ENCODE measurements around the gene GPATCH4.
A peak's percentile ranks its signal among the peaks of the same experiment; 100 is the strongest.

GPATCH4 gene

DNA sequence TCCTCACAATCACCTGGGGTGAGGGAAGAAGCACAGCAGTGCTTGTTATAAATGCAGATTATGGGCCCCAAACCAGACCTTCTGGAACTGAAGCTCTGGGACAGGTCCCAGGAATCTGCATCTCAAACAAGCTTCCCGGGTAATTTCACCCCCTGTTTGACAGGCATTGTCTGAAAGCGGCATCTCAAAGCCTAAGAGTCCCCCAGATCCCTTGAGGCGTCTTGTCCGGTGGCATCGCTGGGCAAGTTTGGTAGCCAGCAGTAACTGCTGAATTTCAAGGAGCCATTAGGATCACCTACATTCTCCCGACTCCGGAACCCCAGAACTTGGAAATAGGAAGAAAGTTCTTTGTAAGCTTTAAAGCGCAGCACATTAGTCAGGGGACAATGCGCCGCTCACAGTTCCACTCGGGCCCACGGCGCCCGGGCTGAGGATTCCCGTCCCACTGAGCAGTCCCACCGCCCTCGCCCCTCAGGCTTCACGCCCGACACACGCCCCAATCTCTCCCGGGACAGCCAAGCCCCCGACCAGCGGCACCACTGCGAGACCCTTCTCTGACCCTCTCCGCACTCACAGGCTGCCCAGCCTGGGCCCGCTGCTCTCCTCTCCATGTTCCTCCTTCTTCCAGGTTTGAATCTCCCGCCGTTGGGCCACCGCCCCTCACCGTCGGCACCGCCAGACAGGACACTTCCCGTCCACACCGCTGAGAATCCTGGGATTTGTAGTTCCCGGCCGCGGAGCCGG lies 29.2 kb downstream of the GPATCH4 start, which contains the start of gene IQGAP3:
Gene IQGAP3, minus strand, starts transcription at position 647 of the 744 bp plus-strand sequence. Its CDS starts 36 bp downstream, at position 611.
- DNase-seq: peak; percentile 83 to 88

DNA sequence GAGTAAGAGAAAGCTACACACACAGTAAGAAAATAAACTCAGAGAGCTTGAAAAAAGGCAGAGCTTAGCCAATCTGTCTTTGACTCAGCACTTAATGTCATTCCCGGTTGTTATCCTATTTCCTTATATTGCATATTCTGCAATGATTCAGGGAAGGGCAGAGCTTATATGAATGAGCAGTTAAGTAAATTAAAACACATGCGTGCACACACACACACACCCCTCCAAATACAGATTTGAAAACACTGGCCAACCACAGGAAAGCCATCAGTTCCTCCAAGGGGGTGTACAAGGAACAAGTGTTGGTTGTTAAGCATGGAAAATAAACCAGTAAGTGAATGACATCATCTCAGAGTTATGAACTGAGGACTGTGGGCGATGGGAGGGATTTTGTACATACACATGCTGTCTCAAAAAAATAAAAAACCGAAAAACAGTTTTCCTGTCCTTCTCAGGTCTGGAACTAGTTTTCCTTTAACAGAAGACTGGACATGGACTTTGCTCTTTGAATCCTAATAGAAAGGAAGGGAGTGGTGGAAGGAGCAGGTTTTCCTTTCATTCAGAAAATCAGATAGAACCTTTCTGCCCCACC lies 29.9 kb downstream of the GPATCH4 start:
- peak; percentile 66 to 83 for DNase-seq

DNA sequence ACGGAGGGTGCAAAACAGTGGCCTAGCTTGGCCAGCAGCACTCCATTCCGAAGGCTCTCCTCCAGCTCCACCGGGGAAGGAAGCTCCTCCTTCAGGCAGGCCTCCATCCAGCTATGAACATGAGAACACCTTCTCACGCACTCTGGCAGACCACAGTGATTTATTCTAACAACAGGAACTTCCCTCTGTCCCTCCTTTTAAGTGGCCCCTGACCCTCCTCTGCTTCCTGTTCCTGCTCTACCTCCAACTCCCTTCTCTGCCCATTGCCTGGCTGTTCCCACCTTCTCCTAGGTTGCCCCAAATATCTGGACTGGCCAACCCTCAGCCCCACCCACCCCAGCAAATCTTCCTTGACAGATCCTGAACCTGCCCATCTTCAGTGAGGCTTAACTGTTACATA lies 34.8 kb downstream of the GPATCH4 start:
- DNase-seq: no peak

DNA sequence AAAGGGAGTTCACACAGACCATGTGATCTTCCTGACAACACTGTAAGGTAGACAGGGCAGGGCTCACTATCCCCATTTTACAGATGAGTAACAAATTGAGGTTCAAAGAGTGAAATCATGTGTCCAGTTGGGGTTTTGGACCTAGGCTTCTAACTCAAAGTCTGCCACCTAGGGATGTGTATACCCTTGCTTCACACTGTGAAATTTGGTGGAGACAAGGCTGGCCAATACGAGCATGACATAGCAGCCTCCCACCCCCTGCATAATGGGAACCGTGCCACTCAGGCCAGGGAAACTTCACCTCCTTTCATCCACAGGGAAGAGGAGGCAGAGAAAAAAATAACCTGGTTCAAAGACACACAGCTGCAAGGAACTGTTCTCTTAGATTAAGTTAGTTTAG lies 35.8 kb downstream of the GPATCH4 start:
- no peak for DNase-seq

DNA sequence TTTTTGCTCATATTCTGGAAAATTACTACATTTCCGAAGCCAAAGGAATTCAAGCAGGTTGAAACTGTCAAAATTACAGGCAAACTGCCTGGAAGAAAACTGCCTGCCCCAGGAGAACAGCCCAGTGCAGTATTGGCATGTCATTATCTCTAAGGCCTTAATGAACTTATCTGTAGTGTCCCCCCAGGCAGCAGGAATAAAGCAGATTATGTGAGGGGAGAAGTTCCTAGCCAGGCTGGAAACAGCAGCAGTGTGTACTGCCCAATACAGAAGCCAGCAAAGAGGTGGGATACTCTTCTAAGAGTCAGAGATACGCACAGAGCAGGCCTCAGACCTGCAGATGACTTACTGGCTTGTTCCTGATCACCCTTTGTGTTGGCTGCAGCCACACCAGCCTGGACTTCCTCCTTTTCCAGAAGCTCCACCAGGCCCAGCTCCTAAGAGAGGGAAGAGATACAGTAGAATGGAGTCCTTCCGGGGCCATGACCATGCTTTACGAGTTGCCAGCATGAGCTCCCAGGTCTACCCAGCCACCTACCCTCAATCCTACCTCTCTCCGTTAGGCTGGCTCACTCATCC lies 40.6 kb downstream of the GPATCH4 start:
- no peak for DNase-seq

DNA sequence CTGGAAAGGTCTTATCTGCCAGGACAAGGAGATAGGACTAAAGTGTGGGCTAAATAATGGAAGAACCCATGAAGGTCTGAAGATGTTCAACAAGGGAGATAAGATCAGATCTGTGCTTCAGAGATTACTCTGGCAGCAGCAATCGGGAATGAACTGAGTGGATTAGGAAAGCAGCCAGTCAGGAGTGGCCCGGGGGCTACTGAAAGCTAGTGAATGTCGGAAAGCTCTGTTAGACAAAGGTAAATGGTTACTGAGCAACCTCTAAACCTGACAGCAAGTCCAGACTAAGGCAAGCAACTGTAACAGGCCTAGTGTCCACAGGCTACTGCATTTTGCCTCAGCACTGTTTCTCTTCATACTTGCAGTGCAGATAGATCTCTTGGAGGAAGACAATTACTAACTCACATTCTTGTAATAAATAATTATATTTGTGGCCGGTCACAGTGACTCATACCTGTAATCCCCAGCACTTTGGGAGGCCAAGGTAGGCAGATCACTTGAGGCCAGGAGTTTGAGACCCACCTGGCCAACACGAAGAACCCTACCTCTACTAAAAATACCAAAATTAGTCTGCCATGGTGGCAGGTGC lies 41.4 kb downstream of the GPATCH4 start:
- DNase-seq: no peak

DNA sequence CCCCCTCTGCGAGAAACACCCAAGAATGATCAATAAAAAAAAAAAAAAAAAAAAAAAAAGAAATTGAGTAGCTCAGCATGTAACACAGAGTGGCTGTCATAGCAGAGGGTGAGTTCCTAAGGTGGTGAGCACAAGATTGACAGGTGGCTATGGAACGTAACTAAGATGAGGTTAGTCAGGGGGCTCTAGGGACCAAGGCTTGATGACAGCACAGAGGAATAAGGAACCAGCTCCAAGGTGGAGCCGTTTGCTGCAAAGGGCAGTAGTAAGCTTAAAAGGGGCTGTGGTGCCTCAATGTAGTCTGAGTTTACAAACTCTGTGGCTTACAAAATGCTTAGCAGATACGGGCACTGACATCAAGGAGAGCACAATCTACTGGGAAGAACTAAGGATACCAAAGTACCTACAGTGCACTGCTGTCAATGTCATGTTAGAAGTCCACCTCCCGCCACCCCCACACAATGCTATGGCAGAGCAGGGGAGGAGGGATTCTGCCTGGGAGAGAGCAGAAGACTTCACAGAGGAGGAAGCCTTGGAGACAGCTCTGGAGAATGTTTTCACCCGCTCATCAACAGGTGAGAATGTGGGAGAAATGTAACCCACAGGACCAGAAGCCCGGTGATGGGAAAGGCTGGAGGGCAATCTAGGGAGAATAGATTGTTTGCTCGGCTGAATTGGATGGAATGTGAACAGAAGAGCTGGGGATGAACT lies 42.0 kb downstream of the GPATCH4 start:
- DNase-seq: no peak

DNA sequence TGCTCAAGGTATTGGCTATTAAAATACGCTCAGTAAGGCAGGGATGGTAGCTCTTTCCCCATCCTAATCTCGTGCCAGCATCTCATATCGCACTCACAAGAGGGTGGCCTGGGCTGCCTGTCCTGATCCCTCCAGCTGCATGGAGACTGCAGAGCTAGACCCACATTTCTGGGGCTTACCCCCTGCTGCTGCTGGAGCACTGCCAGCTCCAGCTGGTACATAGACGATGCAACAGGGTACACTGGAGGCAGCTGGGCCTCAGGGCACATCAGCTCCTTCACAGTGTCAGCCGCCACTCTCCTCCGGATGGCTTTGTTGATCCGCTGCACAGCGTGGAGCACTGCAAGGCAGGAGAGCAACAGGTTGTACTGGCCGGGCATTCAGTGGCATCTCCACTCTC lies 44.9 kb downstream of the GPATCH4 start:
- no peak for DNase-seq

DNA sequence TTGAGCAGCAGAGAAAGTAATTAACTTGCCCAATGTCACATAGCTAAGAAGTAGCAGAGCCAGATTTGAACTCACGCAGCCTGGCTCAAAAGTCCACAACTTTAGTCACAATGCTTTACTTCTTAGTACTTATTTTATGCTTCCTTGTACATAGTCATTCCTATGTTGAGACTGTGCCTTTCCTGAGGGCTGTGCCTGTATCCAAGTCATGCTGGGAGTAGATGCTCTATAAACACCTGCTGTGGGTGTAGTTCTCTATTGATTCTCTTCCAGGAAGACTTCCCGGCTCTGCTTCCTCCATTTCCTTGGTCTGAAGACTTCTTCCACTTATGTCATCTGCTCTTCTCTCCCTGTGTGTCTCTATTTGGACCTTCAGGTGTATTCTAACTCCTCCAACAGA lies 45.6 kb downstream of the GPATCH4 start:
- DNase-seq: no peak

DNA sequence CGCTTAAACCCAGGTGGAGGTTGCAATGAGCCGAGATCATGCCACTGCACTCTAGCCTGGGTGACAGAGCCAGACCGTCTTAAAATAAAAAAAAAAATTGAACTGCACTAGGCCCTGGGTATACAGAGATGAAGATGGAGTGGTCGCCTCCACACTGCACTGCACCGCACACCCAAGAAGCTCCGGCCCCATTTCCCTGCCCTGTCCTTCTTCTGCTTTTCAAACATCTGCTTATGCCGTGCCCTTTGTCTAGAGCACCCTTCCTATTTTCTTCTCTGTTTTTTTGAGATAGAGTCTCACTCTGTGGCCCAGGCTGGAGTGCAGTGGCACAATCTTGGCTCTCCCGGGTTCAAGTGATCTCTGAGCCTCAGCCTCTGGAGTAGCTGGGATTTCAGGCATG lies 46.3 kb downstream of the GPATCH4 start:
- DNase-seq: no peak

DNA sequence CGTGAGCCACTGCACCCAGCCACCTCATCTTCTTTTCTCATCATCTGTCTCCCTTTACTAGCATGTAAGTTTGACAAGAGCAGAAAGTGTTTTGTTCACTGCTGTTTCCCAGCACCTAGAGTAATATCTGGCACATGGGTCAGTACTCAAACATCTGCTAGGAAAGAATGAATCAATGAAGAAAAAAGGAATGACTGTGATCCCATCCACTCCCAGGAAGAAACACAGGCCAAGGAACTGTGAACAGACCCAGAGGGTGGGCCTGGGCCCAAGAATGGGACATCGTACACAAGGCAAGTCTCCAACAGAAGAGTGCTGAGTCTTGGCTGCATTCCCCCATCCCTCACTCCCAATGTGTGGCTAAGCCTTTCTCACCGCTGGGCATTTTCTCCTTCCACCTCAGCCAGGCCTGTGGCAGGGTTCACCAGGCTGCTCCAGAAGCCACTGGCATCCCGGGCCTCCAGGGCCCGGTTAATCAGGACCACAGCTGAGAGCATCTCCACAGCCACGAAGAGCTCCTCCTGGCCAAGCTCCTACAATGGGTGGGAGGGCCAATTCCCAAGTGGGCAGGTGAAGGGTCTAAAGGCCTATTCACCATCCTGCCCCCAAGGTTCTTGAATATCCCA lies 47.3 kb downstream of the GPATCH4 start:
- DNase-seq: no peak

DNA sequence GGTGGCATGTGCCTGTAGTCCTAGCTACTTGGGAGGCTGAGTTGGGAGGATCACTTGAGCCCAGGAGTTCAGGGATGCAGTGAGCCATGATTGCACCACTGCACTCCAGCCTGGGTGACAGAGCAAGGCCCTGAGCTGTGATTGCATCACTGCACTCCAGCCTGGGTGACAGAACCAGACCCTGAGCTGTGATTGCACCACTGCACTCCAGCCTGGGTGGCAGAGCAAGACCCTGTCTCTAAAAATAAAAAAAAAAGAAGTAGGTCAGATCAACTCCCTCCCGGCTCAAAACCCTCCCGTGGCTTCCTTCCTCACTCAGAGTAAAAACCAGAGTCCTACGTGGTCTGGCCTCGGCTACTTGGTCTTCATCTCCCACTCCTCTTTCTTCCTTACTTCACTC lies 48.3 kb downstream of the GPATCH4 start:
- DNase-seq: peak; percentile 59 to 79

DNA sequence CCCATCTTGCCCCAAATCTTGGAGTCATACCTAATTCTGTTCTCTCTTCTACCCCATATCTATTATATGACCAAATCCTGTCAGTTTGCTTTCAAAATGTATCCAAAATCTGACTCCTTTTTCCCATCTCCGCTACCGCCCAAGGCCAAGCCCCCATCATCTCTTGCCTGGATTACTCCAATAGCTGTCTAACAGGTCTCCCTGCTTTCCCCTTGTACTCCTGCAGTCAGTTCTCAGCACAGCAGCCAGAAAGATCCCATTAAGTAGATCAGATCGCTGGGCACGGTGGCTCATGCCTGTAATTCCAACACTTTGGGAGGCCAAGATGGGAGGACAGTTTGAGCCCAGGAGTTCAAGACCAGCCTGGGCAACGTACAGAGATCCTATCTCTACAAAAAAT lies 48.8 kb downstream of the GPATCH4 start:
- DNase-seq: no peak

DNA sequence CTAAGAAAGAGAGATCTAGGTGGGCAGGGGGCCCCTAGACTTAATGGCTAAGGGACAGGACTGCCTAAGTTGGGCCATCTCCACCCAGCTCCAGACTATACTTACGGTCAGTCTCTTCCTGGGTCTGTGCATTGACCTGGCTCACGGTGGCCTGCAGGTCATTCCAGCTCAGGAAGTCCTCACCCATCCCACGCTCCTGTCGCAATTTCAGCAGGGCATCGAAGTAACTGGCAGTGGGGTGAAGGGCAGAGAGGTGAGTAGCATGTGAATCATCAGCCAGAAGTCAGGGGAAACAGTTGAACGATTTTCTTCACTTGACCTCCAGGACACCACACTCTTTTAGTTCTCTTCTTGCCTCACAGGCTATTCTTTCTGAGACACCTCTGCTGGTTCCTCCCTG lies 49.4 kb downstream of the GPATCH4 start:
- DNase-seq: peak; percentile 24 to 54

DNA sequence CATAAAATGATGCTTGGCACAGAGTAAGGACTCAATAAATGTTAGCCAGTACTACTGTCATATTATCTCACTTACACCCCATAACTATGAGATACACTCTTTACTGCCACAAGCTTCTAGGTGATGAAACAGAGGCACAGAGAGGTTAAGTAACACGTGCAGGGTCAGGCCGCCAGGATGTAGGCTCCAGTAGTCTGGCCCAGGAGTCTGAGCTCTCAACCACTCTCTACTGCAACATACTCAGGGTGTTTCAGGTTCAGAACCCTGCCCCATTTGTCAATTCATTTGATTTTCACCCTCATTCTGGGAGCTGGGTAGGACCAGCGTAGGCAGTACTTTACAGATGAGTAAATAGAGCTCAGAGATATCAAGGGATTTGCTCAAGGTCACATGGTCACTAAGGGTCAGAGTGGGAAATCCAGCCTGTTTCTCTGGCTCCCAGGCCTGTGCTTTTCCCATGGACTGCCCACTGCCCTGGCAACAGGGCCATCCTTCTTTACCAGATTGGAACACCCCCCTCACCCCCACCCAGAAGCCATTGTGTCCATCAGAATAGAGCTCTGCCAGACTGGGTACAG lies 50.1 kb downstream of the GPATCH4 start:
- no peak for DNase-seq

DNA sequence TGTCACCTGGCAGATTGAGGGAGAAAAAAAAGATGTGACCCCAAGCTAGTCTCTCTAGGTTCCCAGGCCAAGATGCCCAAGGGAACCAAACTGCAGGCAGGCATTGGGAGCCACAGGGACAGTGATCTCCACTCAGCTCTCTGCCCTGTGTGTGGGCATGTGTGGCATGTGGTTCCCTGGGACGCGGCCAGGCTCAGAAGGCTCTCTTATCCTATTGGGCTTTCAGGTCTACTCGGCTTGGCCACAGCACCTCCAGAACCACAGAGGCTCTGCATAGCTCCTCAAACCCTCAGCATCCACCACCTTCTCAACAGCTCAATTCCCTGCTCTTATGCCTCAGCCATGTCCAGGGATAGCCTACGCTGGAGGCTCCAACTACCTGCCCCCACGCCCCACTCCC lies 50.9 kb downstream of the GPATCH4 start:
- DNase-seq: no peak

DNA sequence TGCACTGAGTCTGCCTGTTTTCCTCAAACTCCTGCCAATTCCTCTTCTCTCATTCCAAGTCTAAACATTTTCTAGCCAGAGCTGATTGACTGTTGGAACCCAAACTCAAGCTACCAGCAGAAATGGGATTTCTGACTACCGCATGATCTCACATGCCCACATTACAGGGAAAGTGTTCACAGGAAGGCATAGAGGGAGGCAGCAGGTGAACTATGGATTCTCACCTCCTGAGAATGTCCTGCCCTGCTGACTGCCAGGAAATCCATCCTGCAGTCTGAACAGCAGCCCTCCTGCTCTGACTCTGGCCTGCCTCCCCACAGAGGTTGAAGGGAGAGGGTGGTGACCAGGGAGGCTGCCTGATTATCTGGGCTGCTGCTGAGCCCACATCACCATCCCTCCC lies 51.4 kb downstream of the GPATCH4 start:
- no peak for DNase-seq

DNA sequence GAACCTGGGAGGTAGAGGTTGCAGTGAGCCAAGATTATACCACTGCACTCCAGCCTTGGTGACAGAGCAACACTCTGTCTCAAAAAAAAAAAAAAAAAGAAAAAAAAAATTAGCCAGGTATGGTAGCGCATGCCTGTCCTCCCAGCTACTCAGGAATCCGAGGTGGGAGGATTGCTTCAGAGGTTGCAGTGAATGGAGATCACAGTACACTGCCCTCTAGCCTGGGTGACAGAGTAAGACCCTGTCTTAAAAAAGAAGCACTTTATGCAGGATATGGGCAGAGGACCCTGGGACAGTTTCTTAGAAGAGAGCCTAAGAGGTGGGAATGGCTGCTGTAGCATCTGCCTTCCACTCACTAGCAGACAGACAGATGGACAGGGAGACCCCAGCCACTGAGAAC lies 51.9 kb downstream of the GPATCH4 start:
- no peak for DNase-seq

DNA sequence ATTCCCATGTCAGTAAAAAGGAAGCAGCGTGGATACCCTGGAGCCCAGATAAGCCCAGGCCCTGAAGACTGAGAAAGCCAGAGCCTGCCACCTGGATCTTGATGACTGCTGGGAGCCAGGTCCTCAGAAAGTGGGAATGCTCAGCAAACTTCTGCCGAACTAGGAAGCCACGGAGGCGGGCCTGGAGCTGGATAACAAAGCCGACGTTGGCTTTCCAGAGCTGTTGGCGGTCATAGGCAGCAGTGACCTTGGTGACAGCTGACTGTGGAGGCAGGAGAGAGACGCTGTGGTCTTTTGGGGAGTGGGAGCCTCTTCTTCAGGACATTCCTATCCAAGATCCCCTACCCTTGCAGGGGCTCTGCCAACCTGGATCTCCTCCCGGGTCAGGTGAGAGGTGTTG lies 53.3 kb downstream of the GPATCH4 start:
- no peak for DNase-seq

DNA sequence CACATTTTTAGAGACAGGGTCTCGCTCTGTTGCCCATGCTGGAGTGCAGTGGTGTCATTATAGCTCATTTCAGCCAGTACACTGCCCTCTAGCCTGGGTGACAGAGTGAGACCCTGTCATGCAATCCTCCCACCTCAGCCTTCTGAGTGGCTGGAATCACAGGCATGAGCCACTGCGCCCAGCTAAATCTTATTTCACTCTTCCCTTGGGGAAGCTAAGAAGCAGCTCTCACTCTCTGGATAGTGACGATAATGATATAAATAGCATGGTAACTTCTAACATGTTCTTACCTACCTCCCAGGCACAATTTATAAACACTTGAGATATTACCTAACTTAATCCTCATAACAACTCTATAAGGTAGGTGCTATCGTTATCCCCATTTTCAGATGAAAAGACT lies 53.8 kb downstream of the GPATCH4 start:
- DNase-seq: no peak

DNA sequence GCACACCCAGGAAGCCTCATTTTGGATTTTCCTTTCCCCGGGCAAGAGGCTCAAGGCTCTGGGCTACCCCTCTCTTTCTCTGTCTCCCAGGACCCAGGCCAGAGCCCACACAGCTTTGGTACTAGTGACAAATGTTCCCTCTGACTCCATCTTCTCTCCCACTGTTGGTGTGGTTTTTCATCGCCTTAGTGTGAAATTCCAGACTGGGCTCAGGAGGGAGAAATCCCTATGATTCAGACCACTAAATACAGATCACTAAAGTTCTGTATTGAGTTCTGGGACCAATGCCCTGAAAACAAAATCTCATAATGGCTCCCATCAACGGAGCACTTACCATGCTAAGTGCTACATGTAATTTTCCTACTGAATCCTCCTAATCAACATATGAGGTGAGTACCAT lies 55.0 kb downstream of the GPATCH4 start:
- DNase-seq: no peak

DNA sequence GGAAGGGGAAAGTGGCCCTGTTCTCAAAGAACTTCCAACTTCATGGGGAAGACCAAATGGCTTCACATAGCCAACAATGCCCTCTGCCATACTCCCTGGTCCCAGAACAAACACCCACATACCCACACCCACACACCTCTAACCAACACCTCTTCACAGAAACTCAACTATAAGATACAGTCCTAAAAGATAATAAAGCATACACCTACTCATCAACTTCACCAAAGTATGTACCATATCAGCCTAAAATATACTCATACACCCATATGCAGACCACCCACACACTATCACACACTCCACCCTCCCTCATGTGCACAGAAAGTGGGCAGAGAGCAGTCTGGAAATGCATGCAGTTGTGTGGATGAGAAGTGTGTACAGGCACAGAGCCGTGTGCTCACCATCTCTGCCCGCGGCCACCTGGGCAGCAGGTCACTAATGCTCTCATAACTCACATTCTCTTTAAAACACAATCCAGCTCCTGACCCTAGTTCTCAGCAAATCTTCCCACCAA lies 56.6 kb downstream of the GPATCH4 start:
- no peak for DNase-seq
